C4-2B (cell line): ENCODE measurements around the gene ZNRF1.

ENCODE experiments used
- H3K27ac ChIP-seq: fragments of 450-650 bp; 2 replicates; pipeline ENCODE4 v1.5.1; 2017
- CTCF ChIP-seq: fragments of 450-650 bp; conservative IDR thresholded peaks from 2 replicates; pipeline ENCODE4 v1.5.1; 2017; ENCODE audit warnings: mild to moderate bottlenecking
- ZFX ChIP-seq: fragments of 450-650 bp; IDR thresholded peaks from 2 replicates; pipeline ENCODE4 v1.6.1; 2017

Gene ZNRF1

GRCh38 chr16:75002474-75002873 lies 3.6 kb downstream of the ZNRF1 start:
- no peak overlapping the region for H3K27ac ChIP-seq
- no peak for TF ChIP-seq CTCF
- TF ChIP-seq ZFX: no peak

GRCh38 chr16:75003931-75004330 lies 5.1 kb downstream of the ZNRF1 start:
- no peak overlapping the region for H3K27ac ChIP-seq
- TF ChIP-seq ZFX (no peak), CTCF (no peak)

- TF ChIP-seq ZFX (no peak), CTCF (no peak)
- no peak overlapping the region for H3K27ac ChIP-seq
Observed at GRCh38 chr16:75004460-75004859, 5.6 kb downstream of the ZNRF1 start.

DNA sequence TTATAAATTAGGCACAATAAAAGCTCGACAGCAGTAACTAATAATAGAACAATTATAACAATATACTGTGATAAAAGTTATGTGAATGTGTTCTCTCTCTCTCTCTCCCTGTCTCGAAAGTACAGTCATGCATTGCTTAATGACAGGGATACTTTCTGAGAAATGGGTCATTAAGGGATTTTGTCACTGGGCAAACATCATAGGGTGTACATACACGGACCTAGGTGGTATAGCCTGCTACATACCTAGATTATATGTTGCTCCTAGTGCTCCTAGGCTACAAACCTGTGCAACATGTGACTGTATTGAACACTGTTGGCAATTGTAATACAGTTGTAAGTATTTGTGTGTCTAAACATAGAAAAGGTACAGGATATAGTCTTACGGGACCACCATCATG lies 6.9 kb downstream of the ZNRF1 start:
- TF ChIP-seq ZFX (no peak), CTCF (no peak)
- no peak overlapping the region for H3K27ac ChIP-seq

DNA sequence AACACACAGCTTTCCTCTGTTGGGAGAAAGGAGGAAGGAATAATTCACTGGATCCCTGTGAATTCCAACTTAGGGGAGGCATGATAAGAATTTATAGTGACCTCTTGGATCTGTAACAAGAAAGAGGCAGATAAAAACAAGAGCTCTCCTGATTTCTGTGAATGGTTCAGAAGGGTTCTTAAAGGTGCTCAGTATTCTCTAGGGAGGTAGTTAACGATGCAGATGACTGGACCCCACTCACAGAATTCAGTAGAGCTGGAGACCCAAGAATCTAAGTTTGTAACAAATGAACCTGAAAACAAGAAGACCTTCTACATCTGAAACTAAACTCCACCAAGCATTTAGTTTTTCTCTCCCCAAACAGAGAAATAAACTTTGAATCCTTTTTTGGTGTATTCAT lies 8.6 kb downstream of the ZNRF1 start:
- TF ChIP-seq CTCF: no peak
- TF ChIP-seq ZFX: no peak
- H3K27ac ChIP-seq: no peak overlapping the region

GRCh38 chr16:75010427-75010826 lies 11.6 kb downstream of the ZNRF1 start:
- no peak overlapping the region for H3K27ac ChIP-seq
- TF ChIP-seq CTCF (no peak), ZFX (no peak)

GRCh38 chr16:75011634-75012307 lies 12.9 kb downstream of the ZNRF1 start:
- H3K27ac ChIP-seq: no peak overlapping the region
- TF ChIP-seq CTCF: no peak
- TF ChIP-seq ZFX: no peak
